ENCODE results near the gene ZNF3. TPM values are rescaled to one million over a fixed set of nuclear protein-coding genes. Genes with fewer than 3 reads are reported as not detected.

Gene ZNF3
- total RNA-seq, 2 donors from 2014 or later, result 20.5 to 21.4 TPM

- TF ChIP-seq POLR2AphosphoS5 (IDR thresholded peaks at IDR 0.05) (no peak), CTCF (IDR thresholded peaks at IDR 0.05) (no peak), POLR2A (IDR thresholded peaks at IDR 0.05) (no peak)
- intact Hi-C loops (cut with DNase I), result no loop called here
- DNase-seq (ENCODE audit: low spot score), result no peak
- 92% methylated on average over 7 of the region's 7 CpGs for WGBS
- Histone ChIP-seq H3K27me3 (replicated peaks; ENCODE audit: insufficient read depth) (no peaks in the 10 kb centered on the region), H3K4me3 (no peak overlapping the region), H3K36me3 (peaks cover 4 to 10% of the 10 kb centered on the region in 2 donors), H3K27ac (no peak overlapping the region), H3K4me1 (replicated peaks) (no peaks in the 10 kb centered on the region), H3K9me3 (no peaks in the 10 kb centered on the region)
Measured at GRCh38 chr7:100115026-100115425, 33.5 kb upstream of the ZNF3 start.

- no peak overlapping the region for H3K27ac ChIP-seq
- H3K4me1 ChIP-seq (replicated peaks), result no peaks in the 10 kb centered on the region
- H3K36me3 ChIP-seq, result peaks cover 4 to 13% of the 10 kb centered on the region in 2 donors
- no peaks in the 10 kb centered on the region for H3K27me3 ChIP-seq (replicated peaks; ENCODE audit: insufficient read depth)
- H3K4me3 ChIP-seq, result no peak overlapping the region
- H3K9me3 ChIP-seq, result no peaks in the 10 kb centered on the region
- WGBS, result 85% methylated on average over 13 of the region's 13 CpGs
- TF ChIP-seq POLR2A (IDR thresholded peaks at IDR 0.05) (no peak), POLR2AphosphoS5 (IDR thresholded peaks at IDR 0.05) (no peak), CTCF (IDR thresholded peaks at IDR 0.05) (no peak)
- intact Hi-C loops (cut with DNase I), result no loop called here
- DNase-seq (ENCODE audit: low spot score), result no peak
Measured at GRCh38 chr7:100111914-100112313, 30.4 kb upstream of the ZNF3 start.

- Histone ChIP-seq H3K27me3 (replicated peaks; ENCODE audit: insufficient read depth) (no peaks in the 10 kb centered on the region), H3K4me3 (no peak overlapping the region), H3K9me3 (no peaks in the 10 kb centered on the region), H3K36me3 (peaks cover 5 to 17% of the 10 kb centered on the region in 2 donors), H3K27ac (no peak overlapping the region), H3K4me1 (replicated peaks) (no peaks in the 10 kb centered on the region)
- intact Hi-C loops (cut with DNase I), result no loop called here
- TF ChIP-seq CTCF (IDR thresholded peaks at IDR 0.05) (no peak), POLR2A (IDR thresholded peaks at IDR 0.05) (no peak), POLR2AphosphoS5 (IDR thresholded peaks at IDR 0.05) (no peak)
- DNase-seq (ENCODE audit: low spot score), result no peak
- WGBS, result 86% methylated on average over 7 of the region's 7 CpGs
Measured at GRCh38 chr7:100111156-100111555, 29.6 kb upstream of the ZNF3 start.

- 82% methylated on average over 12 of the region's 12 CpGs for WGBS
- Histone ChIP-seq H3K4me1 (replicated peaks) (no peaks in the 10 kb centered on the region), H3K27ac (no peak overlapping the region), H3K9me3 (no peaks in the 10 kb centered on the region), H3K36me3 (peaks cover 7 to 17% of the 10 kb centered on the region in 2 donors), H3K4me3 (no peak overlapping the region), H3K27me3 (replicated peaks; ENCODE audit: insufficient read depth) (no peaks in the 10 kb centered on the region)
- no peak for DNase-seq (ENCODE audit: low spot score)
- no peak for TF ChIP-seq POLR2A (IDR thresholded peaks at IDR 0.05)
- no peak for TF ChIP-seq CTCF (IDR thresholded peaks at IDR 0.05)
- no peak for TF ChIP-seq POLR2AphosphoS5 (IDR thresholded peaks at IDR 0.05)
- intact Hi-C loops (cut with DNase I), result no loop called here
Measured at GRCh38 chr7:100109521-100110163, 28.1 kb upstream of the ZNF3 start.

- intact Hi-C loops (cut with DNase I), result no loop called here
- no peak for TF ChIP-seq CTCF (IDR thresholded peaks at IDR 0.05)
- no peak for TF ChIP-seq POLR2AphosphoS5 (IDR thresholded peaks at IDR 0.05)
- TF ChIP-seq POLR2A (IDR thresholded peaks at IDR 0.05), result no peak
- no peaks in the 10 kb centered on the region for H3K9me3 ChIP-seq
Measured at GRCh38 chr7:100107890-100108289, 26.4 kb upstream of the ZNF3 start.

More at GRCh38 chr7:100107890-100108289, 26.4 kb upstream of the ZNF3 start:
- DNase-seq (ENCODE audit: low spot score), result no peak
- WGBS, result 77% methylated on average over 11 of the region's 11 CpGs
- no peak overlapping the region for H3K27ac ChIP-seq
- H3K36me3 ChIP-seq, result peaks cover 7 to 17% of the 10 kb centered on the region in 2 donors
- H3K27me3 ChIP-seq (replicated peaks; ENCODE audit: insufficient read depth), result no peaks in the 10 kb centered on the region
- no peaks in the 10 kb centered on the region for H3K4me1 ChIP-seq (replicated peaks)
- no peak overlapping the region for H3K4me3 ChIP-seq

Measured in prostate gland (tissue), 2 donors.